Stomach (tissue), 4 donors: Measurements from ENCODE around the gene CAMK2N1.

Source experiments
- CTCF ChIP-seq, 7 experiments: fragments of 450-650 bp in 4 of 7; fragments of 200-600 bp in 3 of 7; sonication (generic) in 3 of 7; IDR thresholded peaks; one replicate each; pipeline ENCODE4 v1.5.1; 2016 to 2019; ENCODE audit warnings: antibody characterized with exemption in 7 of 7, control low read depth in 2 of 7, mild to moderate bottlenecking in 1 of 7
- EP300 ChIP-seq: sonication (generic); formaldehyde crosslinking; IDR thresholded peaks from one replicate; pipeline ENCODE4 v1.6.1; 2017; ENCODE audit warnings: antibody characterized with exemption
- POLR2A ChIP-seq, 4 donors: fragments of 450-650 bp; IDR thresholded peaks; one replicate each; pipeline ENCODE4 v1.6.1; 2016; ENCODE audit warnings: antibody characterized with exemption in 4 of 4, control low read depth in 2 of 4, mild to moderate bottlenecking in 1 of 4, moderate library complexity in 1 of 4

GRCh38 chr1:20445956-20446355 is 40.1 kb downstream of the CAMK2N1 start:
- TF ChIP-seq CTCF (IDR thresholded peaks at IDR 0.05) (no peak), EP300 (no peak), POLR2A (IDR thresholded peaks at IDR 0.05) (no peak)
